GM19240 (cell line): Measurements from ENCODE around the gene SMTNL1.
"Not testable (repeated sequence)": the region's sequence is repeated elsewhere in the genome, so short reads cannot be mapped to it uniquely, and the experiment has no call there.

ENCODE experiments used
- DNase-seq: peaks from one replicate; pipeline ENCODE4 v3.0.0; 2011; ENCODE audit warnings: low spot score; ENCODE audit not compliant: insufficient read length

SMTNL1 gene

DNA sequence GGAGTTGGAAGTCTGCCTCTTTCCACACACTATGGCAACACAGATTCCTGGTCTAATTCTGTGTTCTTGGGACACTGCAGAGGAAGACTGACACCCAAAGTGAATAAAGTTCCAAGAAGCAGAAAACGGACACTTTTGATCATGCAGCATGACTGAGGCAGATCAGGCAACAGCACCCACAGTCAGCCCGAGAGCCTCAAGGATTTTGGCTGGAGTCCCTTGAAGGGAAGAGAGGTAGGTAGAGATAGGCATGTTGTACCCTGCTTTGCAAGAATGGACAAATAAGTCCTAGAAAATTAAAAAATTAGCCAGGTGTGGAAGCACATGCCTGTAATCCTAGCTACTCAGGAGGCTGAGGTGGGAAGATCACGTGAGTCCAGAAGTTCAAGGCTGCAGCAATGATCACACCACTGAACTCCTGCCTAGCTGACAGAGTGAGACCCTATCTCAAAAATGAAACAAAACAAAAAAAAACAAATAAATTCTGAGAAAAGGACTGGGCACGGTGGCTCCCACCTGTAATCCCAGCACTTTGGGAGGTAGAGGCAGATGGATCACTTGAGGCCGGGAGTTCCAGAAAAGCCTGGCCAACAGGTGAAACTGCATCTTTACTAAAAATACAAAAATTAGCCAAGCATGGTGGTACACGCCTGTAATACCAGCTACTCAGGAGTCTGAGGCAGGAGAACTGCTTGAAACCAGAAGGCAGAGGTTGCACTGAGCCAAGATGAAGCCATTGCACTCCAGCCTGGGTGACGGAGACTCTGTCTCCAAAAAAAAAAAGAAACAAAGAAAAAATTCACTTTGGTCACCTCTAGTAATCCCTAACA, 28.8 kb upstream of the SMTNL1 start:
- DNase-seq, result no peak

DNA sequence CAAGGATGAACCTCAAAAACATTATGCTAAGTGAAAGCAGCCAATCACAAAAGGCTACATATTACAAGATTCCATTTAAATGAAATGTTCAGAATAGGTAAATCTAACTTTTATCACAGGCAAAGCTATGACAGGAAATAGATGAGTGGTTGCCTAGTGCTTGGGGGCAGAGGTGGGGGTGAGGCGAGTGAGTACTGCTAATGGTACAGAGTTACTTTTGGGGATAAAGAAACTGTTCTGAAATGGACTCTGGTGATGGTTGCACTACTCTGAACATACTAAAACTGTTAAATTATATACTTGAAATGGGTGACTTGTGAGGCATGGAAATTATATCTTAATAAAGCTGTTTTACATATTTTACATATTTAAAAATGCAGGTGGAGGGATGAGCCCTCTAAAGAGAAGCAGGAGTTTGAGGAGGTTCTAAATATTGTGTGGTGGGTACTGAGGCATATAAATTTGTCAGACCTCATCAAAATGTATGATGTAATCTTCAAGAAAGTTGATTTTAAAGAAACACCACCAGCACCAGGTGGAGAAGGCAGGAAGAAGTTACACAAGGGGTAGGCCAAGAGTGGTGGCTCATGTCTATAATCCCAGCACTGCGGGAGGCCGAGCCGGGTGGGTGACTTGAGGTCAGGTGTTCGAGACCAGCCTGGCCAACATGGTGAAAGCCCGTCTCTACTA, 25.5 kb upstream of the SMTNL1 start:
- no peak for DNase-seq

DNA sequence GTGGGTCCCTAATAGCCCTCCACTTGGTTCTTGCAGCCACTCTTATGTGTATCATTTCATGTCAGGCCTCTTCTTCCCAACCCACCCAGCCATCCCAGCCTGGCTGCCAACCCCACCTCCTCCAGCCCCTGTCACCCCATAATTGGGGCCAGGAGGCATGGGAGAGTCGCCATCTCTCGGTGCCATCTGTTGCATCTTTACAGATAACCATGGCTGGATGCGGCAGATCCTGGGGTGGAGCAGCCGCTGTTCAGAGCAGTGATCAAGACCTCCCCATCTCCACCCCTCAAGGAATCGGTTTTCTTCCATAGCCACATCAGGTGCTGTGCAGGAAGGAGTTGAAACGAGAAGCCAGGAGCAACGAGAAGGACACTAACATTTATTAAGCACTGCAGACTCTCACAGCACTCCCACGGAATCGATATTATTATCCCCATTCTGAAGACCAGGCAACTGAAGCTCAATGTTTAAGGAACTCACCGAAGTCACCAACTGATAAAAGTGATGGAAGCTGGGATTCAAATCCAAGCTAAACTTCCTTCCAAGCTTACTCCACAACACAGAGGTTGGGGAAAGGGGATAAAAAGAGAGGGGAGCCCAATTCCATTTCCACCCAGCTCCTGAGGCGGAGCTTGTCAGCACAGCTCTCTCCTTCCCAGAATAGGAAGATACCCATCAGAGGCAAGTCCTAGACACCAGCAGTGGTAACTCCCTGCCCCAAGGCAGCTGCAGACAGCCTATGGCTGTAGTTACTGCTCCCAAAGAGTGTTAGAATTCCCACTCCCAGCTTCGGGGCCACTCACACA, 24.5 kb upstream of the SMTNL1 start:
- DNase-seq, result no peak

DNA sequence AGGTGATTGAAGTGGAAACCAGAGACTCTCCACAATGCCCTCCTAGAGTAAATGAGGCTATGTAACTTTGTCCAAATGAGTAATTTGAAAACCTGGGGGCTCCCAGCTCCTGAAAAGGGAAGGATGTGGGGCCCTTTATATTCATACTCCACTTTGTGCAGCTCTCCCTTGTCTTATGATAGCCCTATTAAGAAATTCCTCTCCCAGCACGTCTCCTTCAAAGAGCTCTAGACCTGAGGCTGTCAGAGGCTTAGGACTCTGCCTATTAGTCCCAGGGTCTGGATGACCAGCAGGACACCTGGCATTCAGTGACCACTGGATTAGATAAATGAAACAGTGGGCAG, 24.0 kb upstream of the SMTNL1 start:
- no peak for DNase-seq

DNA sequence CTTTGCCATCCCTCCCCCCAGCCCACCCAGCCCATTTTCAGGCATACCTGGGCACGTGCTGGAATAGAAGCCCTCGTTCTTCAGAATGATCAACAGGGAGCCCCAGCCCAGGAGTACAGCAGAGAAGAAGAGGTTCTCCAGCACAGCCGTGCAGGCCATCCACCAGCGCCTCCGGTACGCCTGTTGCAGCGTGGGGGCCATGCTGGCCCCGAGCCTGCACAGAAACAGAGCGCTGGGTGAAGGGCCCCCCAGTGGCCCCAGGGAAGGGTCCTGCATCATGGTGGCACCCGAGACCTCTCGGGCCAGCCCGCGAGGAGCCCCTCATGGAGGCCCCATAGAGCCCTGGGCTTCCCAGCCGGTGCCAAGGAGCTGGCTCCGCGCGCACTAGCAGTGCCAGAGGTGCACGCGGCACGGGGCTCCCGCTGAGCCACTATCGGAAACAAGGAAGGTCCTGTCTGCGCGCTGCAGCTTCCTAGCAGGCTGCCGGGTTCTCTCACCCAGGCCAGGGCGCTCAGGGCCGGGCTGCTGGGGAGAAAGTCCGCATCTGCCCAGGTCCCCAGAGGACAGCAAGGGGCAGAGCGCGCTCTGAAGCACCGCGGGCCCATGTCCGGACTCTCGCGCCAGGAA, 23.4 kb upstream of the SMTNL1 start:
- no peak for DNase-seq

DNA sequence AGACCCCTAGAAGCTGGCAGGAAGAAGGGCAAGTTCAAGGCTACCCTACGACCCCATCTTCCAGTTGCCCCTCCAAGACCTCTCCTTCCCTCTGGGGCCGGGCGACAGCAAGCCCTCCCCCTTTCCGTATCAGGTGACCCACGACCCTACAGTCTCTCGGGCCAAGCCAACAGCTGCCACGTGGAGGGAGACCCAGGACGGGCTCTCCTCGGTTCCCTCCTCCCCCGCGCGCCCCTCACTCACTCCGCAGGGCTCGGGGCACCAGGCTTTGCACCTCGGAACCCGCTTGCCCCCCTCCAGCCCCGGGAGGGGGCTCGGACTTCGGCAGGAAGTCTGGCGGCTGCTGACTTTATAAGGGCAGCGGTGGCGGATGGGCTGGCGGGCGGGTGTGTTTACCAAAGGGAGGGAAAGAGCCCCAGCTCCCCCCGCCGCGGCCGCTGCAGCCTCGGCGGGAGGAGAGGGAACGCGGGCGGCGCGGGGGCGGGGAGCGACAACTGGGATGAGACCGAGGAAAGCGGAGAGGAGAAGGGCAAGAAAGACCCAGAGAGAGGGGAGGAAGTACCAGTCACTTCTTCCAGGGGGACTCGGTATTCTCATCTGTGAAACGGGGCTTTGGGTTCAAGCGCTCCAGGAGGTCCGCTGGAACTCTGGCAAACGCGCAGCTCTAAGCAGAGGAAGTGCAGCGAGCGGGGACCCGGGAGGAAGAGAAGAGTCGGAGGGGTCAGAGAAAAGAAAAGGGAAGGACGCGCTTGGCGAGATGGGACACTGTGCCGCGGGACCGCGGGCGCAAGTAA, 22.7 kb upstream of the SMTNL1 start:
- DNase-seq, result no peak

DNA sequence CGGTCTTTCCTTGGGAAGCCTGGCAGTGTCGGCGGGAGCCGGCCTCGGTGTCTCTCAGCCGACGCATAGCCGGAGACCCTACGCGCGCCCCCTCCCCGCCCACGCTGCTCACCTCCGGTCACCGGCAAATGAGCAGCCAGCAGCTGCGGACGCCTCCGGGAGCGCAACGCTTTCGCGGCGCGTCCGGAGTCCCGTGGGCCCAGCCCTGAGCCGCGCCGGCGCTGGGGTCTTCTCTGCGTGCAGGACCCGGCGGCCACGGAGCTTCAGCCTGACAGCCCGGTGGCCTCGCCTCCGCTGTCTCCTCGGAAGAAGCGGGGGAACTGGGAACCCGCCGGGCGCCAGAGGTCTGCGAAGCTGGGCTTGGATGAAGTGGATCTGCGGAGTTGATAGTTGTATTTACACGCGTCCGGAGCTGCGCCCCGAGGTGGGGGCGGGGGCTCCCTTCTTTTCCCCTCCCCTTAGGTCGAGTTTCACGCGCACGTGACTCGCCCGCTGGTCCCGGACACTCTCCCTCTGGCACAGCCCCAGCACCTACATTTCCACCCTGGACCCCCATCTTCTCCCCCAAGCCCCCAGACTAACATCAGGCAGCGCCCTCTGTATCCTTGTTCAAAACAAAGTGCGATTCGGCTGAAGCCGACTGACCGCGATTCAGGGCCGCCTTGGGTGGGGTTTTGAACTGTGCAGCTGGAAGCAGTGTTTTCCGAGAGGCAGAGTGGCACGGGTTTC, 21.9 kb upstream of the SMTNL1 start, which contains the start of gene SLC43A1:
Gene SLC43A1, minus strand, starts transcription at position 371 of the 729 bp plus-strand sequence. CDS start 1,591 bp downstream, outside the sequence.
- DNase-seq, result peak; percentile 26

DNA sequence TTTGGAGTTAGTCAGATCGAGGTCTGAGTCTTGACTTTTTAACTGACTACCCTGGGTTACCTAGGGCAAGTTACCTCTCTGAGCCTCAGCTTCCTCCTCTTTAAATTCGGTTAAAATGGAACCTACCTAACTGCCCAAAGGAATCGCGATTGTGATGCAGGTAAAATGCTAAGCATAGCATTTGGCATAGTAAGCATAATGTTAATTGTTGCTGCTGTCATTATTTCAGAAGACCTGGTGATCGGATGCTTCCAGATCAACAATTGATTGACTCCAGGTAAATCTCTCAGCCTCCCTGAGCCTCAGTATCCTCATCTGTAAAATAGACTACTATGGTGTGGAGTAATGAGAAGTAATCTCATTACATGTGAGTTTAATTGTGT, 21.3 kb upstream of the SMTNL1 start:
- no peak for DNase-seq

DNA sequence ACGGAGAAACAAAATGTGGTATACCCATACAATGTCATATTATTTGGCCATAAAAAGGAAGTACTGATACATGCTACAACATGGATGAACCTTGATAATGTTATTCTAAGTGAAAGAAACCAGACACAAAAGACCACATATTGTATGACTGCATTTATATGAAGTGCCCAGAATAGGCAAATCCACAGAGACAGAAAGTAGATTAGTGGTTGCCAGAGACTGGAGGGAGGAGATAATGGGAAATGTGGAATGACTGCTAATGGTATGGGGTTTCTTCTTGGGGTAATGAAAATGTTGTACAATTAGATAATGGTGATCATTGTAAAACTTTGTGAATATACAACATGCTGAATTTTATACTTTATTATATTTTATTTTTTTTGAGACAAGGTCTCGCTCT, 16.3 kb upstream of the SMTNL1 start:
- DNase-seq, result no peak

DNA sequence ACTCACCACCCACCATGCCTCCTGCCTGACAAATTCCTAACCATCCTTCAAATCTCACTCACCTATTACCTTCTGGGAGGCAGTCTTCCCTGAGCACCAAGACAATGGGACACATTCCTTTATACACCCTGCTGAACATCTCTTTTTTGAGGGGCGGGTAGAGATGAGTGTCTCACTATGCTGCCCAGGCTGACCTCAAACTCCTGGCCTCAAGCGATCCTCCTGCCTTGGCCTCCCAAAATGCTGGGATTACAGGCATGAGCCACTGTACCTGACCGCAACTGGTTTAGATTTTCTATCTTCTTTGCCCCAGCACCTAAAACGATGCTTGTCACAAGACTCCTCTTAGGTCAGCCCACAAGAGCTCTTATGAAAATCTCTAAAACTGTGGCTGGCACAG, 14.0 kb upstream of the SMTNL1 start:
- DNase-seq, result no peak

DNA sequence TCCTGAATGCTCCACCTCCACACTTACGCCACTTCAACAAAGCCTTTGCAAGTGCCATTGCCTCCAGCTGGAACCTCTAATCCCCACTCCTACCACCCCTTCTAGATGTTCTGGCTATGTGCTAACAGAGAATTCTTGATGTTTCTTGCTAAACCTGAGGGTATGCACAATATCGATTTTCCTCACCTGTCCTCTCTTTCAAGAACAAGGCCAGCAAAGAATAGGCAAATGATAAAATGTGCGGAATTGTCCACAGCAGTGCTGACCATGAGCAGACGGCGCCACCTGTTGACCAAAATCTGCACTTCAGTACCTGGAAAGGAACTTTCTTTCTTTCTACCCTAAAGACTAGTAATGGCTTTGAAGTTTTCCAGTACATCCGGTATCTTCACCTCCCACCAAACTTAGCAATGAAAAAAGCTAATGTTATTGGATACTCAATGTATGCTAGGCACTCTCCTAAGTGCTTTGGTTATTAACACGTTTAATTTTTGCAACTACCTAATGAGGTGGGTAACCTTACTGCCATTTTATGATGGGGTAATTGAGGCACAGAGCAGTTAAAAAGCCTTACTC, 10.3 kb upstream of the SMTNL1 start:
- no peak for DNase-seq

DNA sequence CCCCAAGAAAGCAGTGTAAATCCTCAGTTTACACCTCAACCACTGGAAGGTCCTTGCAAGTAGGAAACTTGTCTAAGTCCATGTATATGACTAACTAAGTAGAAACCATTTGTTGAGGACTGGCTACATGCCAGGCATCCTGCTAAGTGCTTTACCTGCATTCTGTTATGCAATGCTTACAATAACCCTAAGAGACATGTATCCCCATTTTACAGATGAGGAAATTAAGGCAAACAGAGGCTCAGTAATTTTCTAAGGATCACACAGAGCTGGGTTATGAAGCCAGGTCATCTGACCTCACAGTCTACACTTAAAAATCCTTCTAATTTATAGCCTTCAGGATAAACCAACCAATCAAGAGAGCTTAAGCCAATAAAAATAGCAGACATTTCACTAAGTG, 8.4 kb upstream of the SMTNL1 start:
- DNase-seq, result no peak

DNA sequence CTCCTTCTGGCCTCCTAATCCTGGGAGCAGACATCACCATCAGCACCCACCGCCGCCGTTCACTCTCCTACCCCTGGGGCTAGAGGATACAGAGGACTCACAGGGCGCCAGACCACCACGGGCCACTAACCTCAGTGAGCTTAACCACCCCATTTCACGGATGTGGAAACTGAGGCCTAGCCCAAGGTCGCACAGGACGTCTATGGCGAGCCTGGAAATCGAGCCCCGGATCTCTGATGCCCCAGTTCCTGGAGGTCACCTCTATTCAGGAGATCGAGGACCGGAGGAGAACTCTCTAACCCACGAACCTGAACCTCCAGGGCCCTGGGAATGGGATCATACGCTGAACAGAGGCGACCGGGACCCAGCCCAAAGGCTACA, 7.2 kb upstream of the SMTNL1 start:
- DNase-seq, result no peak

DNA sequence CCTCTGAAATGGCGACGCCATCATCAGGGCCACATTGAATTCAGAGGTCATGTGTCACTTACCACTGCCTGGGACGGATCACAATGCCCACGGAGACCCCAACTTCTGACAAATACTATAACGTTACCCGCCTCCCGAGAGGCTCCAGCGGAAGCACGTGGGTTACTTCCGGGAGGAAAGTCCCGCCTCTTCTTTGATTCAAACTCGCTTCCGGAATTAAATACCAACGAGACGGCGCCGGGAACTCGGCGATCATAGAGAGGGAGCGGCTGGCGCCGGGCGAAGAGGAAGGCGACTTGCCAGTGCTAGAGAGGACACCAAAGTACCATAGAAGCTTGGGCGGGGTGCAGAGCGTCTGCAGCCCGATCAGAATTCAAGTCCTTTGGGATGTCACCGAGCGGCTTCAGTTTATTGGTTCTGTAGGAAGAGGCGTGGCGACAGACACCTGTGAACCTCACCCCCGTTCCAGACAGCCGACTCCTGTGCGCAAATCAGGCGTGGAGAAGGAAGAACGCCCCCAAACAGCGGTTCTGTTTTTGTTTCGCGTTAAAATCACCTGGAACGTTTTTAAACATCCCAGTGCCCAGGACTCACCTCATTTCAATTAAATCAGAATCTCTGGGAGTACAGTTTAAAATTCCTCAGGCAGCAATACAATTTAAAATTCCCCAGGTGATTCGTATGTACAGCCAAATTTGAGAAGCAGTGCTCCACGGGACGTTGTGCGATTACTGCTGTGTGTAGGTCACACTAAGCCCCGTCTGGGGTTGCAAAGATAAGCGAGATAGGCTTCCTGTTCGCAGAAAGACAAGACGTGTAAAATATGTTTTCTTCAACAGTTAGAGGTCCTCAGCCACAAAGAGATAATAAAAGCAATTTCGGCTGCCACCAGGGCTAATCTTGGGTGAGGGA, 6.5 kb upstream of the SMTNL1 start, which contains the start of gene TIMM10:
Gene TIMM10, minus strand, starts transcription at position 159 of the 912 bp plus-strand sequence. CDS start 565 bp downstream, outside the sequence.
- peak; percentile 96 for DNase-seq

DNA sequence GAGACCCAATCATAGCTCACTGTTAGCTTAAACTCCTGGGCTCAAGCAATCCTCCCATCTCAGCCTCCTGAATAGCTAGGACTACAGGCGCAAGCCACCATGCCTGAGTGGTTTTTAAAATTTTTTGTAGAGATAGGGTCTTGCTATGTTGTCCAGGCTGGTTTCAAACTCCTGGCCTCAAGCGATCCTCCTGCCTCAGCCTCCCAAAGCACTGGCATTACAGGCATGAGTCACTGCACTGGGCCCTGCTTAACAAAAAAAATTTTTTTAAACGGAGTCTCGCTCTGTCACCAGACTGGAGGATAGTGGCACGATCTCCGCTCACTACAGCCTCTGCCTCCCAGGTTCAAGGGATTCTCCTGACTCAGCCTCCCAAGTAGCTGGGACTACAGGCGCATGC, 2.9 kb upstream of the SMTNL1 start:
- DNase-seq, result not testable (repeated sequence)

DNA sequence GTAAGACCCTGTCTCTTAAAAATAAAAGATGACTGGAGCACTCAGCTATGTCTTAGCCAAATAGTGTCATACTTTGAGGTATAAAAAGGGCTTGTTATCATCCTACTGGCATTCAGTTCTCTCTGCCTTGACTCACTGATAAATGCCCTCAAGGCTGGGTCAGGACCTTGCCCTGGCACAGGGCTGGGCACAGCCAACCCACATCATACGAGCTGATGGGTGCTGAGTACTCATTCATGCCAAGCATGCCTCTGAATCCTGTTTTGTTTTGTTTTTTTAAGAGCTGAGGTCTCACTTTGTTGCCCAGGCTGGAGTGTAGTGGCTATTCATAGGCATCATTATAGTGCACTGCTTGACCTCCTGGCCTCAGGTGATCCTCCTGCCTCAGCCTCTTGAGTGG, 1.9 kb downstream of the SMTNL1 start:
- no peak for DNase-seq

DNA sequence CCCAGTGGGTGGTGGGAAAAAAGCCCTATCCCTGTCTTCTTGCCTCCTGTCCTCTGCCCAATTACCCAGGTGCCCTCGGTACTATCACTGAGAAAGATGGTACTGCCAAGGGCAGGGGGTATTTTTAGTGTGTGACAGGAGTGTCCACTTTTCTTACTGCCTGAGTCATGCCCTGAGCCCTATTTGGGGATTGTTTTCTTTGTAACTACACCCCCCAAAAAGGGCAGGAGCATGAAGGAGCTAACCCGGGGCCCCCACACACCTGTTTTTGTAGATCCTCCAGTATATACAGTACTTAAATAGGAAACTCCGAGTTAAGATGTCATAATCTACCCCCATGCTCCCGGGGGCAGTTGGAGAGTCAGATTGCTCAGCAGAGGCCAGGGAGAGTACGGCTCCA, 3.8 kb downstream of the SMTNL1 start:
- no peak for DNase-seq

DNA sequence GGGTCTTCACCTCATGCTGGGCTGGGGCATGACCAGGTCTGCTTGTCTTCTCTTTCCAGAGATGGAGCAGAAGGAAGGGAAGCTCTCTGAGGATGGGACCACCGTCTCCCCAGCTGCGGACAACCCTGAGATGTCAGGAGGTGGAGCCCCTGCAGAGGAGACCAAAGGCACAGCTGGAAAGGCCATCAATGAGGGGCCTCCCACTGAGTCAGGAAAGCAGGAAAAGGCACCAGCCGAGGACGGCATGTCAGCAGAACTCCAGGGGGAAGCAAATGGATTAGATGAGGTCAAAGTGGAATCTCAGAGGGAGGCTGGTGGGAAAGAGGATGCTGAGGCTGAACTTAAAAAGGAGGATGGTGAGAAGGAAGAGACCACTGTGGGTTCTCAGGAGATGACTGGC, 5.2 kb downstream of the SMTNL1 start:
- DNase-seq, result no peak

DNA sequence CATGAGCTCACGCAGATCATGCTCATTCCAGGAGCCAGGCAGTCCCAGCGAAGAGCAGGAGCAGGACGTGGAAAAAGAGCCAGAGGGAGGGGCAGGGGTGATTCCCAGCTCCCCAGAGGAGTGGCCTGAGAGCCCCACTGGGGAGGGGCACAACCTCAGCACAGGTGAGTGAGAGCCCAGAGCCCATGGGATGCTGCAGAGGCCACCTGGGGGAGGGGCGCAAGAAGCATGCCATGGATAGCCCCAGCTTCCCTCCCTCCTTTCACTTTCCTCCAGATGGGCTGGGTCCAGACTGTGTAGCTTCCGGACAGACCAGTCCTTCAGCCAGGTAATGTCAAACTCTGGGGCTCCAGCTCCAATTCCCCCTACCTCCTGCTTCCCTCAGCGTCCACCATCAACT, 6.2 kb downstream of the SMTNL1 start:
- DNase-seq, result no peak
